H1 (cell line): ENCODE data around the gene SH3RF3. TPM values are rescaled to one million over a fixed set of nuclear protein-coding genes. Genes with fewer than 3 reads are reported as not detected.

Source experiments
- CTCF ChIA-PET: fragments of 300-600 bp; sonication (Branson Sonifier 250); formaldehyde crosslinking; loops from one replicate; lab custom pipeline; 2021; ENCODE audit not compliant: partially characterized antibody; lab: Charles Lee
- POLR2A ChIA-PET: fragments of 300-600 bp; sonication (Branson Sonifier 250); formaldehyde crosslinking; loops from one replicate; lab custom pipeline; 2021; ENCODE audit warnings: inconsistent platforms; ENCODE audit not compliant: partially characterized antibody; lab: Charles Lee
- DNase-seq, 2 experiments: peaks; one replicate each; pipeline versions ENCODE4 v3.0.0 to v3.0.0-alpha.2; 2010 to 2022; ENCODE audit warnings: low spot score in 2 of 2, low read depth in 1 of 2, mixed read lengths in 1 of 2
- FAIRE-seq: peaks from 2 replicates; lab custom pipeline; 2011; peaks lifted over from hg19 to GRCh38; lab: Jason Lieb, UNC
- H2AFZ ChIP-seq: 2 replicates; pipeline ENCODE4 v1.8.1; 2012; ENCODE audit warnings: low read length, inconsistent platforms
- H2AK5ac ChIP-seq: 2 replicates; pipeline ENCODE4 v1.6.1; 2013; ENCODE audit warnings: low read depth, low read length
- H2BK120ac ChIP-seq: replicated peaks from 2 replicates; pipeline ENCODE3; 2013; ENCODE audit warnings: low read depth, low read length, inconsistent platforms
- H2BK12ac ChIP-seq: 2 replicates; pipeline ENCODE4 v1.6.1; 2013; ENCODE audit warnings: low read depth, low read length
- H2BK15ac ChIP-seq: 2 replicates; pipeline ENCODE4 v1.6.1; 2013; ENCODE audit warnings: low read length
- H2BK20ac ChIP-seq: 2 replicates; pipeline ENCODE4 v1.6.1; 2013; ENCODE audit warnings: low read length
- H2BK5ac ChIP-seq: 2 replicates; pipeline ENCODE4 v1.6.1; 2013; ENCODE audit warnings: low read depth, low read length
- H3K14ac ChIP-seq: 2 replicates; pipeline ENCODE4 v1.6.1; 2013; ENCODE audit warnings: inconsistent platforms; ENCODE audit not compliant: insufficient read length
- H3K18ac ChIP-seq: 2 replicates; pipeline ENCODE4 v1.6.1; 2013; ENCODE audit warnings: low read length; ENCODE audit errors: extremely low read depth
- H3K23ac ChIP-seq: 2 replicates; pipeline ENCODE4 v1.6.1; 2013; ENCODE audit warnings: inconsistent platforms; ENCODE audit not compliant: insufficient read length
- H3K23me2 ChIP-seq: 2 replicates; pipeline ENCODE4 v1.6.1; 2013; ENCODE audit warnings: low read depth, low read length
- H3K27ac ChIP-seq: 2 replicates; pipeline ENCODE4 v1.6.1; 2011; ENCODE audit warnings: low read depth, low read length, inconsistent platforms
- H3K27me3 ChIP-seq, 4 experiments: replicated peaks in 1 of 4; 1 replicate in 1 of 4; 2 replicates in 3 of 4; pipeline versions ENCODE4 v1.6.1 to v1.8.1; 2011 to 2013; ENCODE audit warnings: low read length in 3 of 4, mild to moderate bottlenecking in 3 of 4, inconsistent platforms in 2 of 4, mixed read lengths in 2 of 4, moderate library complexity in 1 of 4; ENCODE audit not compliant: control insufficient read depth in 3 of 4, insufficient read depth in 3 of 4; ENCODE audit errors: extremely low read depth in 1 of 4
- H3K36me3 ChIP-seq, 4 experiments: 2 replicates each; pipeline versions ENCODE4 v1.6.1 to v1.8.1; 2011 to 2013; ENCODE audit warnings: mild to moderate bottlenecking in 4 of 4, low read length in 3 of 4, moderate library complexity in 2 of 4, control low read depth in 1 of 4, inconsistent platforms in 1 of 4; ENCODE audit not compliant: insufficient read depth in 4 of 4, control insufficient read depth in 2 of 4
- H3K4ac ChIP-seq: replicated peaks from 2 replicates; pipeline ENCODE3; 2013; ENCODE audit warnings: low read length, low read depth, mixed read lengths, inconsistent platforms; ENCODE audit not compliant: insufficient read length
- H3K4me1 ChIP-seq, 4 experiments: replicated peaks in 1 of 4; 1 replicate in 1 of 4; 2 replicates in 3 of 4; pipeline versions ENCODE4 v1.6.1 to v1.8.1; 2011 to 2013; ENCODE audit warnings: low read length in 3 of 4, inconsistent platforms in 2 of 4, mixed read lengths in 1 of 4; ENCODE audit not compliant: insufficient read depth in 4 of 4, control insufficient read depth in 3 of 4
- H3K4me2 ChIP-seq, 2 experiments: 2 replicates each; pipeline versions ENCODE4 v1.6.1 to v1.8.1; 2011 to 2013; ENCODE audit warnings: low read depth in 2 of 2, low read length in 2 of 2, control low read depth in 1 of 2, inconsistent platforms in 1 of 2, mild to moderate bottlenecking in 1 of 2; ENCODE audit not compliant: insufficient read depth in 1 of 2
- H3K4me3 ChIP-seq, 4 experiments: fragments of 200-600, 300-600 bp in 1 of 4; sonication (generic), shearing (Covaris generic), sonication (Bioruptor Twin) in 1 of 4; 2 replicates each; pipeline versions ENCODE4 v1.5.1 to v1.8.1; 2011 to 2016; ENCODE audit warnings: low read length in 4 of 4, low read depth in 3 of 4, control low read depth in 2 of 4, inconsistent platforms in 2 of 4, mild to moderate bottlenecking in 2 of 4, mixed read lengths in 1 of 4, moderate library complexity in 1 of 4; ENCODE audit not compliant: insufficient read depth in 2 of 4; ENCODE audit errors: extremely low read depth in 1 of 4
- H3K56ac ChIP-seq: replicated peaks from 2 replicates; pipeline ENCODE3; 2013; ENCODE audit warnings: low read depth, mild to moderate bottlenecking, mixed read lengths, low read length, inconsistent platforms; ENCODE audit not compliant: insufficient read length
- H3K79me1 ChIP-seq: 2 replicates; pipeline ENCODE4 v1.6.1; 2013; ENCODE audit warnings: low read depth, low read length, control low read depth
- H3K79me2 ChIP-seq, 2 experiments: 2 replicates each; pipeline versions ENCODE4 v1.6.1 to v1.8.1; 2012 to 2013; ENCODE audit warnings: low read length in 2 of 2, mild to moderate bottlenecking in 2 of 2, inconsistent platforms in 1 of 2; ENCODE audit not compliant: insufficient read depth in 2 of 2, control insufficient read depth in 1 of 2
- H3K9ac ChIP-seq, 4 experiments: replicated peaks in 1 of 4; 1 replicate in 1 of 4; 2 replicates in 3 of 4; pipeline versions ENCODE4 v1.6.1 to v1.8.1; 2011 to 2013; ENCODE audit warnings: low read depth in 3 of 4, low read length in 3 of 4, control low read depth in 2 of 4, mild to moderate bottlenecking in 2 of 4, moderate library complexity in 2 of 4, inconsistent platforms in 1 of 4; ENCODE audit errors: extremely low read depth in 1 of 4
- H3K9me3 ChIP-seq, 2 experiments: 2 replicates each; pipeline versions ENCODE4 v1.6.1 to v1.8.1; 2012 to 2013; ENCODE audit warnings: mild to moderate bottlenecking in 2 of 2, moderate library complexity in 2 of 2, control low read depth in 1 of 2, inconsistent platforms in 1 of 2, low read depth in 1 of 2, low read length in 1 of 2, mixed read lengths in 1 of 2; ENCODE audit not compliant: insufficient read depth in 2 of 2
- H4K20me1 ChIP-seq, 2 experiments: replicated peaks in 1 of 2; 2 replicates each; pipeline versions ENCODE3 to v1.8.1; 2011 to 2013; ENCODE audit warnings: inconsistent platforms in 2 of 2, low read length in 2 of 2, mild to moderate bottlenecking in 1 of 2; ENCODE audit not compliant: insufficient read depth in 2 of 2, control insufficient read depth in 1 of 2
- H4K5ac ChIP-seq: 2 replicates; pipeline ENCODE4 v1.6.1; 2013; ENCODE audit warnings: low read length, low read depth, mixed read lengths, inconsistent platforms; ENCODE audit not compliant: insufficient read length
- H4K8ac ChIP-seq: 2 replicates; pipeline ENCODE4 v1.8.0; 2013; ENCODE audit warnings: mild to moderate bottlenecking, moderate library complexity, low read length, inconsistent platforms; ENCODE audit not compliant: insufficient read depth; ENCODE audit errors: extremely low read depth
- H4K91ac ChIP-seq: replicated peaks from 2 replicates; pipeline ENCODE3; 2013; ENCODE audit warnings: low read length, mixed read lengths, inconsistent platforms; ENCODE audit not compliant: insufficient read length
- CTCF ChIP-seq, 3 experiments: IDR thresholded peaks; 1 replicate in 2 of 3; 2 replicates in 1 of 3; pipeline versions ENCODE4 v1.5.1 to v1.6.1; 2011; ENCODE audit warnings: low read length in 3 of 3, mild to moderate bottlenecking in 3 of 3, inconsistent platforms in 2 of 3, low read depth in 1 of 3, moderate library complexity in 1 of 3; ENCODE audit not compliant: insufficient read depth in 1 of 3; ENCODE audit errors: control extremely low read depth in 1 of 3
- WGBS, 2 experiments: shearing (Covaris generic) in 1 of 2; methylation state at CpG; one replicate each; pipeline versions ENCODE4 v1.1.6 to v1.1.7; 2013 to 2015; ENCODE audit warnings: low lambda C conversion rate in 2 of 2, mixed read lengths in 2 of 2, inconsistent platforms in 1 of 2, low coverage in 1 of 2, missing lambda C conversion rate in 1 of 2; ENCODE audit not compliant: insufficient replicate concordance in 2 of 2, insufficient coverage in 1 of 2, insufficient read length in 1 of 2; ENCODE audit errors: extremely low coverage in 1 of 2, missing lambda C conversion rate in 1 of 2; 5-methylcytosine and 5-hydroxymethylcytosine counted together
- polyA plus RNA-seq, 7 experiments: library from polyadenylated mRNA; depleted of rRNA in 3 of 7; stranded (reverse) in 5 of 7; unstranded in 2 of 7; fragments of >200 nt in 5 of 7; fragments of 200-250 nt in 2 of 7; gene quantifications; 1 replicate in 5 of 7; 2 replicates in 1 of 7; 4 replicates in 1 of 7; pipeline versions ENCODE4 v1.2.1 to v1.2.3, GENCODE V29; 2011 to 2013; ENCODE audit warnings: missing spikeins in 2 of 7, mixed read lengths in 2 of 7
- total RNA-seq: library from RNA; stranded (reverse); fragmentation: NEBNext Ultra II Directional; extraction: Animal tissue kit (Norgen Biotek cat#: 25700); gene quantifications from 2 replicates; pipeline ENCODE4 v1.2.1, GENCODE V29; 2021

Gene SH3RF3
- total and polyA plus RNA-seq, 2 of the 8 experiments (the other 6 are each of a cell fraction or from before 2014, with no cell fraction given): 0.11 to 0.65 TPM

GRCh38 chr2:109479804-109480203 is 350.8 kb downstream of the SH3RF3 start:
- H2BK12ac ChIP-seq: no peak overlapping the region
- no peak overlapping the region for H3K56ac ChIP-seq
- DNase-seq: no peak
- no peak overlapping the region for H2AFZ ChIP-seq
- H2AK5ac ChIP-seq: no peak overlapping the region
- H3K4me3 ChIP-seq: no peak overlapping the region
- no peak for FAIRE-seq
- H3K4me2 ChIP-seq: no peak overlapping the region
- H3K79me1 ChIP-seq: no peaks in the 10 kb centered on the region
- no peak overlapping the region for H4K91ac ChIP-seq
- no peaks in the 10 kb centered on the region for H3K27me3 ChIP-seq
- no peak overlapping the region for H3K9ac ChIP-seq
- H3K9me3 ChIP-seq: no peaks in the 10 kb centered on the region
- 93% methylated on average over 6 of the region's 7 CpGs; no CpG with 5 or more reads in 1 of the 2 experiments for WGBS, 2 experiments
- no peak overlapping the region for H4K8ac ChIP-seq
- H3K18ac ChIP-seq: no peak overlapping the region
- no peak overlapping the region for H4K5ac ChIP-seq
- H3K23ac ChIP-seq: no peak overlapping the region
- no peak overlapping the region for H2BK5ac ChIP-seq
- H3K79me2 ChIP-seq: no peaks in the 10 kb centered on the region
- no peaks in the 10 kb centered on the region for H3K36me3 ChIP-seq
- H3K14ac ChIP-seq: no peak overlapping the region
- ChIA-PET CTCF (interaction anchor here (1.6 kb wide), 1 partner anchor 33 kb away, joined by 4 read pairs; no protein-coding TSS in a partner anchor), POLR2A (no interaction called here)
- H2BK120ac ChIP-seq: no peak overlapping the region
- H2BK20ac ChIP-seq: no peak overlapping the region
- H3K4me1 ChIP-seq: no peaks in the 10 kb centered on the region
- peaks cover 0 to 1% of the 10 kb centered on the region in 2 experiments for H4K20me1 ChIP-seq
- no peak overlapping the region for H2BK15ac ChIP-seq
- H3K4ac ChIP-seq: no peak overlapping the region
- no peaks in the 10 kb centered on the region for H3K23me2 ChIP-seq
- no peak overlapping the region for H3K27ac ChIP-seq
- no peak for TF ChIP-seq CTCF (IDR thresholded peaks at IDR 0.05; ENCODE audit: control extremely low read depth in 1 of 3, insufficient read depth in 1 of 3, low read depth in 1 of 3, low read length in 3 of 3)
